Lower leg skin (tissue), 4 donors: ENCODE results near the gene UBA52. TPM values are rescaled to one million over a fixed set of nuclear protein-coding genes. Genes with fewer than 3 reads are reported as not detected.

ENCODE experiments used
- DNase-seq, 2 donors: peaks; one replicate each; pipeline ENCODE4 v3.0.0-alpha.2; 2019; ENCODE audit warnings: low spot score in 2 of 2
- H3K4me3 ChIP-seq: fragments of 200-600 bp; sonication (generic); 2 replicates; pipeline ENCODE4 v1.5.1; 2017; ENCODE audit warnings: mild to moderate bottlenecking, low read depth; ENCODE audit not compliant: poor library complexity, severe bottlenecking
- POLR2A ChIP-seq, 2 donors: fragments of 450-650 bp; IDR thresholded peaks; one replicate each; pipeline ENCODE4 v1.6.1; 2016 to 2017; ENCODE audit warnings: antibody characterized with exemption in 2 of 2, mild to moderate bottlenecking in 1 of 2, moderate library complexity in 1 of 2
- WGBS, 2 donors: methylation state at CpG; one replicate each; pipeline ENCODE4 v1.1.5; 2018; 5-methylcytosine and 5-hydroxymethylcytosine counted together
- intact Hi-C: fragments of 100-400 bp; cut with DNase I; formaldehyde crosslinking; loops from one replicate; pipeline ENCODE4 v1.15.0; 2023; ENCODE audit warnings: low total_unique reads
- total RNA-seq, 4 donors: library from RNA; depleted of rRNA; stranded (reverse); fragments of >200 nt; gene quantifications; one replicate each; pipeline ENCODE4 v1.1.0, GENCODE V29; 2016
- TF ChIP-seq, protein P1 (sequence below), 3 donors: fragments of 450-650 bp; IDR thresholded peaks; one replicate each; pipeline ENCODE4 v1.5.1; 2016; ENCODE audit warnings: antibody characterized with exemption in 3 of 3, mild to moderate bottlenecking in 3 of 3, moderate library complexity in 2 of 3

Gene UBA52
- total RNA-seq, 4 donors from 2014 or later: 625 to 1,001 (median 848) TPM

DNA sequence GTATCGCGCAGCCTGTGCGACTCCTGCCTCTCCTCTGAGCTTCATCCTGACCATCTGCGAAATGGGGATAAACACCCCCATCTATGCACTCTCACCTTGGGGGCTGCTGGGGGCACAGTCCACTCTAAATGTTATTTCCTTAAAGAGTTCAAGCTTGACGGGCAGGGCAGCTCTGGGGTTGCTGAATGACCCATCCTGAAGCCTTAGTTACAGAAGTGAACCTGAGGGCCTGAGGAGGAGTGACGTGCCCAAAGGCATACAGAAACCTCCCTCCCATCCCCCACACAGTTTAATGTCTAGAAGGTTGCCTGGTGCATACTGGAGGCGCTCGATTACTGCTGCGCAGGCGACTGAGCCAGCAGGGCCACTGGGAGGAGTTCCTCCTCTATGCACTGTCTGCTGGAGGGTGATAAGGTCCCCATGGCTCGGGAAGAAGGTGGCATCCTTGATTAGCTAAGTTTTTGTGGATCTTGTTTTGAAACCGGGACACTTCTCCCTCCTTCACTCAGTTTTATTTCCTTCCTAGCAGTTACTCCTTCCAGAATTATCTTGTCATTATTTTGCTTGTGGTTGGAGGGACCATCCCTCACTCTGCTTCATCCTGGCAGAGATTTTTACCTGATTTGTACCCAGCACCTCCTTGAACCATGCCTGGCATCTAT lies 27.7 kb upstream of the UBA52 start:
- intact Hi-C loops: no loop called here
- TF ChIP-seq POLR2A (IDR thresholded peaks at IDR 0.05): no peak
- TF ChIP-seq, protein P1, sequence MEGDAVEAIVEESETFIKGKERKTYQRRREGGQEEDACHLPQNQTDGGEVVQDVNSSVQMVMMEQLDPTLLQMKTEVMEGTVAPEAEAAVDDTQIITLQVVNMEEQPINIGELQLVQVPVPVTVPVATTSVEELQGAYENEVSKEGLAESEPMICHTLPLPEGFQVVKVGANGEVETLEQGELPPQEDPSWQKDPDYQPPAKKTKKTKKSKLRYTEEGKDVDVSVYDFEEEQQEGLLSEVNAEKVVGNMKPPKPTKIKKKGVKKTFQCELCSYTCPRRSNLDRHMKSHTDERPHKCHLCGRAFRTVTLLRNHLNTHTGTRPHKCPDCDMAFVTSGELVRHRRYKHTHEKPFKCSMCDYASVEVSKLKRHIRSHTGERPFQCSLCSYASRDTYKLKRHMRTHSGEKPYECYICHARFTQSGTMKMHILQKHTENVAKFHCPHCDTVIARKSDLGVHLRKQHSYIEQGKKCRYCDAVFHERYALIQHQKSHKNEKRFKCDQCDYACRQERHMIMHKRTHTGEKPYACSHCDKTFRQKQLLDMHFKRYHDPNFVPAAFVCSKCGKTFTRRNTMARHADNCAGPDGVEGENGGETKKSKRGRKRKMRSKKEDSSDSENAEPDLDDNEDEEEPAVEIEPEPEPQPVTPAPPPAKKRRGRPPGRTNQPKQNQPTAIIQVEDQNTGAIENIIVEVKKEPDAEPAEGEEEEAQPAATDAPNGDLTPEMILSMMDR (IDR thresholded peaks at IDR 0.05): no peak
- H3K4me3 ChIP-seq: no peak overlapping the region
- peak; percentile 41 to 89 for DNase-seq
- 6 to 8% methylated on average over 10 to 11 of the region's 12 CpGs for WGBS, 2 donors

DNA sequence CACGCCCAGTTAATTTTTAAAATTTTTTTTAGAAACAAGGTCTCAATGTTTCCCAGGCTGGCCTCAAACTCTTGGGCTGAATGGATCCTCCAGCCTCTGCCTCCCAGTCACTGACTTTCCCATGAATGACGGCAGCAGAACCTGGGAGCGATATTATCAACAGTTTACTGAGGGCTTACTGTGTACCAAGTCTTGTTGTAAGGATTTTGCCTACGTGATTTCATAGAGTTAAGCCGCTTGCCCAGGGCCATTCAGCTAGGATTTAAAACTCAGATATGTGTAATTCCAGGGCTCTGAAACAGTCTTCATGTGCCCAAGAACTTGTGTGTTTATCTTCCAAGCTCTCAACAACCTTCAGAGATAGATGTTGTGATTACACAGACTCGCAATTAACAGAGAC lies 20.0 kb upstream of the UBA52 start:
- TF ChIP-seq, protein P1 (IDR thresholded peaks at IDR 0.05): no peak
- no peak for TF ChIP-seq POLR2A (IDR thresholded peaks at IDR 0.05)
- DNase-seq: no peak
- intact Hi-C loops: no loop called here
- H3K4me3 ChIP-seq: no peak overlapping the region
- WGBS, 2 donors: 66 to 73% methylated on average over 6 of the region's 6 CpGs

DNA sequence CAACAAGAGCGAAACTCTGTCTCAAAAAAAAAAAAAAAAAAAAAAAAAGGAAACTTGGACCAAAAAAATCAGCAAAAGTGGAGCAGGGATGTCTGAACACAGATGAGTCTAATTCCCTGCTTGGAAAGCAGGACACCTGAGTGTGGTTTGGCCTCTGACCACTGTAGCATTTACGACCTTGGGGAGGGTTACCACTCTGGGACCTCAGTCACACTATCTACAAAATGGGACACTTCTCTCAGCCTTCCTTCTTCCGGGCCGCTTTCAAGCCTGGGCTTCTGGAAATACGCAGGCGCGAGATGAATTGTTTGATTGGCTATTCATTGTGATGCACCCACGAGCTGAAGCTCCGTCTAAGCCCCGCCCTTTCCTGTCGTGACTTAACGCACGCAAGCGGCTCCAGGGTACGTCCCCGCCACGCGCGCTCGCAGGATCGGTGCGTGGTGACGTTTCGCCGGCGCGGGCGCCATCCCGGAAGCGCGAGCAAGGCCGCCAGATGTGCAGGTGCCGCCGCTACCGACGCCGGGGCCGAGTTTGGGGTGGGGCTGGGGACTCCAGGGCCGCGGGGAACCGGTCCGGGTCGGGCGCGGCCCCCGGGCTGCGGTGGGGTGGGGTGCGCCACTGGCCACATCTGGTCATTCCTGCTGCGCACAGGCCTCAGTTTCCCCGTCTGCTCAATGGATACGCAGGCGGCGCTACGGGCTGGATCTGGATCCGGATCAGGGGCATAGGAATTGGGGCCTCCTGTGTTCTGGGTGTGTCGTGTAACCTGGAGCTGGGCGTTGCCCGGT lies 14.1 kb upstream of the UBA52 start, which contains the start of gene KXD1:
TSS of gene KXD1 (plus strand) at position 460 of the 791 bp plus-strand sequence. CDS start 4,187 bp downstream, outside the sequence.
- intact Hi-C loops: no loop called here
- peak within 1 kb of the TSS; percentile 84 for H3K4me3 ChIP-seq
- WGBS, 2 donors: 1% methylated on average over 41 to 52 of the region's 58 CpGs
- TF ChIP-seq, protein P1 (IDR thresholded peaks at IDR 0.05): no peak
- DNase-seq: peak; percentile 98 to 99

DNA sequence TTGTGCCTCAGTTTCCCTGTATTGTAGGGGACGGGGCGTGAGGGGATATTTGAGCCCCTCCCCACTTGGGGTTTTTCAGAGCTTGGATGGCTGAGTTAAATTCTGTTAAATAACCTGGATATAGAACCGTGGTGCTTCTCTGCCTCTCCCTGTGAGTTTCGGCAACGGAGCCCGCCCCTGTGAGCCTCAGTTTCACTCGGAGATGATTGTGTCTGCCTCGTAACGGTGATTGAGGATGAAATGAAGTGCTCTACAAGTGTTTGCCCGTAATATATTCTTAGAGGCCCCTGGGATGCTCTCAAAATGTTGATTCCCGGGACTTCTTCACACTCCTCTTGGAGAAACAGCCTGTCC lies 13.5 kb upstream of the UBA52 start:
- 2 to 3% methylated on average over 11 of the region's 11 CpGs for WGBS, 2 donors
- DNase-seq: no peak
- H3K4me3 ChIP-seq: peak overlapping the region; percentile 84
- no peak for TF ChIP-seq POLR2A (IDR thresholded peaks at IDR 0.05)
- TF ChIP-seq, protein P1 (IDR thresholded peaks at IDR 0.05): no peak
- intact Hi-C loops: no loop called here

DNA sequence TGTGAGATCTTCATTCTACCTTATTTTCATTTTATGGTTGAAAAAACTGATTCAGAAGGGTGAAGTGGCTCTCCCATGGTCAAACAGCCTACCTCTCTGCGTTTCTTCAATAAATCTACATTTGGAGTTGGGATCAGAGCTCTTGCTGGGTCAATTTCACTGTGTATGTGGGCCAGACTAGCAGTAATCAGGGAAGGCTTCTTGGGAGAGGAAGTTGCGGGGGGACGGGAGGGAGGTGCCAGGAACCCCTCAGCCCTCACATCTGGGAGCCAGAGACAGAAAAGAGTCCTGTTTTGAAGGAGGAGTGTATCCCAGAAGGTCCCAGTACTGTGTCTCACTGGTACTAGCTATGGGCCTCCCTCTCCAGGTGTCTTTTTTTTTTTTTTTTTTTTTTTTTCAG lies 13.1 kb upstream of the UBA52 start:
- WGBS, 2 donors: 33 to 39% methylated on average over 3 of the region's 3 CpGs
- peak overlapping the region; percentile 84 for H3K4me3 ChIP-seq
- intact Hi-C loops: no loop called here
- no peak for DNase-seq
- TF ChIP-seq, protein P1 (IDR thresholded peaks at IDR 0.05): no peak
- no peak for TF ChIP-seq POLR2A (IDR thresholded peaks at IDR 0.05)
